HG03045 (cell line): Measurements from ENCODE around the gene GIPR.

Experiments
- ATAC-seq: cut with Tn5 transposase; IDR thresholded peaks from one replicate; pipeline ENCODE4 v1.9.1; 2021; ENCODE audit warnings: mild to moderate bottlenecking, moderate library complexity; ENCODE audit not compliant: unreplicated experiment

GIPR gene

DNA sequence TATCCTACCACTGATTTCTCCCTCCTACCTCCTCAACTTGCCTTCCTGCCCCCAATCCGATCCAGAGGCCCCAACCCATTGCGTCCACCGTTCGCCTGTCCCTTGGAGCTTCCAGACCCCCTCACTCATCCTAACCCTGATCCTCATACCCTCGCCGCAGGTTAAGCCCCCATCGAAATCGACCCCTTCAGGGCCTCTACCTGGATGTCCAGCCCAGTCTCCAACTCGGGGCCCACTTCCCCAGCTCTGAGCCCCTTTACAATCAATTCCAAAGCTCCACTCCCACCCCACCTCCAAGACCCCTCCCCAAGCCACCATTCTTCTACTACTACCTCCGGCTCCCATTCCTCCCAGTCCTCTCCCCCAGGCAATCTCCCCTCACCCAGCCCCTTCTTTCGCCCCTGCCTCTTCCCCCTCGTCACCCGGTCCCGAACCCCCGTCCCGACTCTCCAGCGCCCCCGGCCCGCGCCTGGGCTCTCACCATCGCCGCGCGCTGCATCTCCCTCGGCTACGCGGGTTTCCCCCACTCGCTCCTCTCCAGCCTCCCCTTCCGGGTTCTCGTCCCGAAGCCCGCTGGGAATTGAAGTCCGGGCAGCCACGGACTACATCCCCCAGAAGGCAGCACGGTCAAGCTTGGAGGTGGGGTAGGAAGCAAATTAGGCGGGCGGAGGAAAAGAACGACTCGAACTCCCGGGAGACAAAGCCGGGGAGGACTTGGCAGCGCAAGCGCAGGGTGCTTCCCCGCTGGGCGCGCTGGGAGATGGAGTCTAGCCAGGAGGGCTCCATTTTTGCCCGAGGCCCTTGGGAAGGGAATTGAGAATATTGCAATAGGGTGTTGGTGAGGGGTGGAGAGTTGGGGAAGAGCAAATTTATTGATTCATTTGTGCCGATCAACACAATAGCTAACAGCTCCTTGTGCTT, 62.6 kb downstream of the GIPR start, which contains the start of gene FBXO46:
Gene FBXO46, minus strand, starts transcription at position 529 of the 921 bp plus-strand sequence. CDS start 17,401 bp downstream, outside the sequence.
- peak; percentile 86 for ATAC-seq
